Activated T-helper 2 cell treated with anti-CD3 and anti-CD28 coated beads, Interferon-gamma antibody, Interleukin-2, Interleukin-4, amounts not matched to agents 10 μg/mL and 5 μg/mL and 100 μg/mL, durations not matched to agents 14 hours and 24 hours and 36 hours (primary cell): ENCODE measurements around the gene TECTA. TPM values are rescaled to one million over a fixed set of nuclear protein-coding genes. Genes with fewer than 3 reads are reported as not detected.

Experiments used
- DNase-seq: peaks from one replicate; pipeline ENCODE4 v3.0.0; 2021; ENCODE audit warnings: low spot score
- H3K27ac Mint-ChIP-seq: one replicate; pipeline ENCODE4 v1.8.0; 2021; ENCODE audit warnings: mixed read lengths
- H3K27me3 Mint-ChIP-seq: one replicate; pipeline ENCODE4 v1.8.0; 2021; ENCODE audit warnings: low read depth, mixed read lengths
- H3K36me3 Mint-ChIP-seq: one replicate; pipeline ENCODE4 v1.8.0; 2021; ENCODE audit warnings: low read depth, mixed read lengths
- H3K4me1 Mint-ChIP-seq: one replicate; pipeline ENCODE4 v1.8.0; 2021; ENCODE audit warnings: low read depth, mixed read lengths
- H3K4me3 Mint-ChIP-seq: one replicate; pipeline ENCODE4 v1.8.0; 2021; ENCODE audit warnings: low read depth, mild to moderate bottlenecking, moderate library complexity, mixed read lengths
- H3K9me3 Mint-ChIP-seq: one replicate; pipeline ENCODE4 v1.8.0; 2021; ENCODE audit warnings: mixed read lengths
- intact Hi-C: fragments of 100-400 bp; cut with micrococcal nuclease; formaldehyde crosslinking; loops from one replicate; pipeline ENCODE4 v1.15.1; 2023
- total RNA-seq: library from RNA; stranded (reverse); gene quantifications from 2 replicates; pipeline ENCODE4 v1.2.3, GENCODE V29; 2022

Gene TECTA
- total RNA-seq, 1 donor from 2014 or later: 0.46 TPM

DNA sequence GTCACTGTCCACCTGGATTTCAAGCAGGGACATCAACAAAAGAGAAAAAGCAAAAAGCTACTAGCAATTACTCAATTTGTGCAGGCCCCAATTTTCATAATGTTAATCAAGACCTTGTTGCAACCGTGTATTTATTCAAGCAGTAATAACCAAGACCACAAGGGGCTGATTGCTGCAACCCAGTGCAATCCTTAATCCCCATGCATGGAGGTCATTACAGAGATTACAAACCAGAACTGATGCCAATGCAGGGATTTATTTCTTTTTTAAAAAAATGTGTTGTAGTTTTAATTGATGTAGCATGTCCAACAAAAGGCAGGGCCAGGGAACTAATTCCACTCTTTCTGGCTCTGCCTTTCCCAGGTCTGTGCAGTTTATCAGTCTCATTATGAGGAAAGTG, 18.4 kb downstream of the TECTA start:
- Mint-ChIP-seq H3K9me3 (peaks cover 7% of the 10 kb centered on the region), H3K27me3 (peaks cover 7% of the 10 kb centered on the region), H3K4me1 (no peaks in the 10 kb centered on the region), H3K4me3 (no peak overlapping the region), H3K27ac (no peak overlapping the region), H3K36me3 (no peaks in the 10 kb centered on the region)
- DNase-seq: no peak
- intact Hi-C loops: loop anchor here (10.0 kb wide), 1 partner anchor 185 kb away; no protein-coding TSS in a partner anchor

DNA sequence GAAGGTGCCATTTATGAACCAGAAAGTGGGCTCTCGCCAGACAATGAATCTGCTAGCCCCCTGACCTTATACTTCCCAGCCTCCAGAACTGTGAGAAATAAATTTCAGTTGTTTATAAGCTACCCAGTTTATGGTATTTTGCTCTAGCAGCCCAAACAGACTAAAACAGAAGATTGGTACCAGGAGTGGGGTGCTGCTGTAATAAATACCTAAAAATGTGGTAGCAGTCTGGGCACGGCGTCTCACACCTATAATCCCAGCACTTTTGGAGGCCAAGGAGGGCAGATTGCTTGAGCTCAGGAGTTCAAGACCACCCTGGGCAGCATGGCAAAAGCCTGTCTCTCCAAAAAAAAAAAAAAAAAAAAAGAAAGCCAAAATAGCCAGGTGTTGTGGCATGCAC, 21.3 kb downstream of the TECTA start:
- no peaks in the 10 kb centered on the region for H3K36me3 Mint-ChIP-seq
- peaks cover 7% of the 10 kb centered on the region for H3K9me3 Mint-ChIP-seq
- intact Hi-C loops: no loop called here
- no peak for DNase-seq
- H3K27ac Mint-ChIP-seq: no peak overlapping the region
- no peak overlapping the region for H3K4me3 Mint-ChIP-seq
- no peaks in the 10 kb centered on the region for H3K27me3 Mint-ChIP-seq
- H3K4me1 Mint-ChIP-seq: no peaks in the 10 kb centered on the region

DNA sequence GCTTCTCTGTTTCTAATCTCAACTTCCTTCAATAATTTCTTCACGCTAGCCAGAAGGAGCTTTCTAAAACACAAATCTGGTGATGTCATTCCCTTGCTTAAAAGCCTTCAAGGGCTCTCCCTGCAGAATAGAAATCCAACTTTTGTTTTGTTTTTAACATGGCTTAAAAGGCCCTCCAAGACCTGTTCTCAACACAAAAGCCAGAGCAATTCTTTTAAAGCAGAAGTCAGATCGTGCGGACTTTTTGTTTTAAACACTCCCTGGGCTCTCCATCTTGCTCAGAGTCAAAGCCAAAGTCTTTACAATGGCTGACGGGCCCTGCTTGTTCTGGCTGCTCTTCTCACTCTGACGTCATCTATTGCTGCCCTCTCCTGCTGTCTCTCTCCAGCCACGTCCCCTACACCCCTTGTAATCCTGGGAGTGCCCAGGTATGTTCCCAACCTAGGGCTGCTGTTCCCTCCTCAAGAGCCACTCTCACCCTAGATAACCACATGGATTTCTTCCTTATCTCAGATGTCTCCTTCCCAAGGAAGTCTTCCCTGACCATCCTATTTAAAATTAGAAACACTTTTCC, 22.5 kb downstream of the TECTA start:
- intact Hi-C loops: no loop called here
- no peaks in the 10 kb centered on the region for H3K36me3 Mint-ChIP-seq
- no peak for DNase-seq
- peaks cover 7% of the 10 kb centered on the region for H3K9me3 Mint-ChIP-seq
- H3K4me3 Mint-ChIP-seq: no peak overlapping the region
- no peak overlapping the region for H3K27ac Mint-ChIP-seq
- H3K4me1 Mint-ChIP-seq: no peaks in the 10 kb centered on the region
- no peaks in the 10 kb centered on the region for H3K27me3 Mint-ChIP-seq

DNA sequence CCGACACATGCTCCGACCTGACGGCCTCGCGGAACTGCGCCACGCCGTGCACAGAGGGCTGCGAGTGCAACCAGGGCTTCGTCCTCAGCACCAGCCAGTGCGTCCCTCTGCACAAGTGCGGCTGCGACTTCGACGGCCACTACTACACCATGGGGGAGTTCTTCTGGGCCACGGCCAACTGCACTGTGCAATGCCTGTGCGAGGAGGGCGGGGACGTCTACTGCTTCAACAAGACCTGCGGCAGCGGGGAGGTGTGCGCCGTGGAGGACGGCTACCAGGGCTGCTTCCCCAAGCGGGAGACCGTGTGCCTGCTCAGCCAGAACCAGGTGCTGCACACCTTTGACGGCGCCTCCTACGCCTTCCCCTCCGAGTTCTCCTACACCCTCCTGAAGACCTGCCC, 26.8 kb downstream of the TECTA start:
- Mint-ChIP-seq H3K9me3 (peaks cover 7% of the 10 kb centered on the region), H3K36me3 (no peaks in the 10 kb centered on the region), H3K27me3 (no peaks in the 10 kb centered on the region), H3K4me3 (no peak overlapping the region), H3K27ac (no peak overlapping the region), H3K4me1 (peaks cover 2% of the 10 kb centered on the region)
- no peak for DNase-seq
- intact Hi-C loops: no loop called here

DNA sequence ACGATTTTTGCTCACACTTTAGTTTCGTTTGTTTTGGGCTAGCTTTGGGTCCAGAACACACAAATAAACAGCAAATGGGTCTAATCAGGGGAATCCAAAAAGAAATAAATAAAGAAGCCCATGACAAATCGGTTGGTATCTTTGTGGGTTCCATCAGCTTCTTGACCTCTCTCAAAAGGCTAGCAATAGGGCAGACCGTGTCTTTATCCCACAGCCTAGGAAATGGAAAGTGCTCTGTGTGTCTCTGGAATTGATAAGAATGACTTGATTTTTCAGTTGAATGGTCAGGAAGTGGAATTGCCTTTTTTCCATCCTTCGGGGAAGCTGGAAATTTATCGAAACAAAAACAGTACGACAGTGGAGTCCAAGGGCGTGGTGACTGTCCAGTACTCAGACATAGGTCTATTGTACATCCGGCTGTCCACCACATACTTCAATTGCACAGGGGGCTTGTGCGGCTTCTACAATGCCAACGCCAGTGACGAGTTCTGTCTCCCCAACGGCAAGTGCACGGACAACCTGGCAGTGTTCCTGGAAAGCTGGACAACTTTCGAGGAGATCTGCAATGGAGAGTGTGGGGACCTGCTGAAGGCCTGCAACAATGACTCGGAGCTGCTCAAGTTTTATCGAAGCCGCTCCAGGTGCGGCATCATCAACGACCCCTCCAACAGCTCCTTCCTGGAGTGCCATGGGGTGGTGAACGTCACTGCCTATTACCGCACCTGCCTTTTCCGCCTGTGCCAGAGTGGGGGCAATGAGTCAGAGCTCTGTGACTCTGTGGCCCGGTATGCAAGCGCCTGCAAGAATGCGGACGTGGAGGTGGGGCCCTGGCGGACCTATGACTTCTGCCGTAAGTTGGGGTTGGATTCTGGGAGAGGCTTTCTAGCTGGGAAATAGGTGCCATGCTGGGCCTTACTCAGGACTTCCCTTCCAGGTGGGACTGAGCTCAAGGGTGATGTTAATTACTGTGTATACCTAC, 28.6 kb downstream of the TECTA start:
- H3K27ac Mint-ChIP-seq: no peak overlapping the region
- no peaks in the 10 kb centered on the region for H3K27me3 Mint-ChIP-seq
- DNase-seq: no peak
- H3K4me3 Mint-ChIP-seq: no peak overlapping the region
- H3K36me3 Mint-ChIP-seq: no peaks in the 10 kb centered on the region
- H3K9me3 Mint-ChIP-seq: no peaks in the 10 kb centered on the region
- H3K4me1 Mint-ChIP-seq: peaks cover 2% of the 10 kb centered on the region
- intact Hi-C loops: no loop called here

DNA sequence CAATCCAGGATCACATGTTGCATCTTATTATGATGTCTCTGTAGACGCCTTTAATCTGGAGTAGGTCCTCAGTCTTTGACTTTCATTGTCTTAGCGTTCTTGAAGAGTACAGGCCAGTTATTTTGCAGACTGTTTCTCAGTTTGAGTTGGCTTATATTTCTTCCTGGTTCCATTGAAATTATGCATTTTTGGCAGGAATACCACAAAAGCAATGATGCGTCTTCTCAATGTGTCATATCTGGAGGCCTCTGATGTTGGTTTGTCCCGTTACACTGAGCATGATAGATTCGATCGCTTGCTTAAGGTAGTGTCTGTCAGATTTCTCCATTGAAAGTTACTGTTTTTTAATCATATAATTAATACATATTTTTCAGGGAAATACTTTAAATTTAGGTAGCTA, 30.6 kb downstream of the TECTA start:
- H3K4me1 Mint-ChIP-seq: peaks cover 2% of the 10 kb centered on the region
- H3K9me3 Mint-ChIP-seq: no peaks in the 10 kb centered on the region
- no peaks in the 10 kb centered on the region for H3K36me3 Mint-ChIP-seq
- no peak for DNase-seq
- H3K27me3 Mint-ChIP-seq: no peaks in the 10 kb centered on the region
- no peak overlapping the region for H3K27ac Mint-ChIP-seq
- H3K4me3 Mint-ChIP-seq: no peak overlapping the region
- intact Hi-C loops: no loop called here

DNA sequence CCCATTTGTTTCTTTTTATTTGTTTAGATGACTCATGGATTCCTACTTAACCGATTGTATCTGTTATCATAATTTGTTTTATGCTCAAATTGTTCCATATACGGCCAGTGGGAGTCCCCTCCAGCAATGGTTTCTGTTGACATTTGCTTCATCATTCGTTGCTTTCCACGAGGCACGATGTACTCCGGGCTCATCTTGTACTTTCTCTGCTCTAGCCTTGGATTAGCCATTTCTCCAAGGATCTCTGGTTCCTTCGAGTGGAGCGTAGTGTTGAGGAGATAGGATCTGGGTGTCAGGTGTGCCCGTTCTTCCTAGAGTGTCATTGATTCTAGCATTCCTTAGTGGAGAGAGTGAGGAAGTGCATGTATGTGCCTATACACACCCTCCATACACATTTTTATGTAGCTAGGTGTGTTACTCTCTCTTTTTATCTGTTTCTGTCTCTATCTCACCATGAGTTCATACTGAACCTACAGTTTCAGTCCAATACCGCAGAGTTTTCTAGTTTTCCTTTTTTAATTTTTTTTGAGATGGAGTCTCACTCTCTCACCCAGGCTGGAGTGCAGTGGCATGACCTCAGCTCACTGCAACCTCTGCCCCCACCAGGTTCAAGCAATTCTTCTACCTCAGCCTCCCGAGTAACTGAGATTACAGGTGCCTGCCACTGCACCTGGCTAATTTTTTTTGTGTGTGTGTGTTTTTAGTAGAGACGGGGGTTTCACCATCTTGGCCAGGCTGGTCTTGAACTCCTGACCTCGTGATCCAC, 31.4 kb downstream of the TECTA start:
- Mint-ChIP-seq H3K4me1 (peaks cover 2% of the 10 kb centered on the region), H3K4me3 (no peak overlapping the region), H3K9me3 (no peaks in the 10 kb centered on the region), H3K27ac (no peak overlapping the region), H3K27me3 (no peaks in the 10 kb centered on the region), H3K36me3 (no peaks in the 10 kb centered on the region)
- DNase-seq: no peak
- intact Hi-C loops: no loop called here

DNA sequence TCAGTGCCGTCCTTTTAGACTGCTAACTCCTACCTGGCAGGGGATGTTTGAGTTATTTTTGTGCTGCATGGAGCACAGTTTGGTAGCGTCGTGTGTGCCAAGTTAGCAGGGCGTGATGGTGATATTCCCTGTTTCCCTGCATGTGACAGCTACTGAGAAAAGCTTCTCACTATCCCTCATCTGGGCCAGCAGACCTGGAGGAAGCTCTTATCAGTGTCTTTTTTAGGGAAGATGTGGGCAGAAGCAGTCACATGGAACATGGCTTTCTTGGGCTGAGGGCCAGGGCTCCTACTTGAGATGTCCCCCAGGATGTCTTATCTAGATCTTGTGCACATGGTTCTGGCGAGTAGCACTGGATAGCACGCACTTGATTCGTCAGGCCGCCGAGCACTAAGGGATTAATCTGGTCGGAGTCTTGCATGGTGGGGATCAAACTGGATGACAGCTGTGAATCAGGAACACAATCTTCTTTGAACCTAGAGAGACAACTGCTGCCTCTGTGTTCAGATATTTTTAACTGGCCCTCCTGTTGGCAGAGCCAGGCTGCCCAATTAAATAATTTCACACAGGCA, 33.8 kb downstream of the TECTA start:
- H3K4me1 Mint-ChIP-seq: peaks cover 2% of the 10 kb centered on the region
- H3K27me3 Mint-ChIP-seq: no peaks in the 10 kb centered on the region
- no peaks in the 10 kb centered on the region for H3K36me3 Mint-ChIP-seq
- H3K27ac Mint-ChIP-seq: no peak overlapping the region
- DNase-seq: no peak
- H3K9me3 Mint-ChIP-seq: no peaks in the 10 kb centered on the region
- H3K4me3 Mint-ChIP-seq: no peak overlapping the region
- intact Hi-C loops: no loop called here

DNA sequence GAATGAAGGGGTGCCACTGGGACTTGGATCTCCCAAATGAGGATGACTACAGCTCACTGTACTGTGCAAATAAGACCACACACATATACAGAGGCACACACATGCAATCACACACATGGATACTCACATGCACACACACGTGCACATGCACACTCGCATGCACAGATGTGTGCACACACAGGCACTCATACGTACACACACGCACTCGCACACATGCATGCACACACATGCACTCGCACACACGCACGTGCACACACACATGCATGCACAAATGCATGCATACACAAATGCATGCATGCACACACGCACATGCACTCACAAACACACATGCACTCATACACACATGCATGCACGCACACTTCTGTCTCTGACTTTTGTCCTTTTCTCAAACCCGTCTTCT, 36.0 kb downstream of the TECTA start:
- no peak for DNase-seq
- Mint-ChIP-seq H3K36me3 (no peaks in the 10 kb centered on the region), H3K4me3 (no peak overlapping the region), H3K4me1 (peaks cover 2% of the 10 kb centered on the region), H3K27ac (no peak overlapping the region), H3K9me3 (no peaks in the 10 kb centered on the region), H3K27me3 (no peaks in the 10 kb centered on the region)
- intact Hi-C loops: no loop called here

DNA sequence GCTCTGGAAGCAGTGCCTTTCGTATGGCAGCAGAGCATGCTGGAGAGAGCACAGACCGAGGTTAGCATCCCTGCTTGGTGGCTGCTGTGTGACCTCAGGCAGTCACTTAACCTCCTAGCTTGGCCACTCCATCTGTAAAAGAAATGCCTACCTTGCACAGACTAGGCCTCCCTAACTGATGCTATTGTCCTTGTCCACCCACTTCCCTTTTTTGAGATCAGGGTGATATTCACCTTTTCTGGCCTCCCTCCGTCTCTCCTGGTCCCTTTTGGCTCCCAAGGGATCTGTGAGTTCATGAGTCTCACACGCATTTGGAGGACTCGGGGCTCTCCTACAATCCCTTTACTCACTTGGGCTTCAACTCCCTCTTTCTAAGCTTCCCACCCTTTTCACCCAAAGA, 37.2 kb downstream of the TECTA start:
- Mint-ChIP-seq H3K9me3 (no peaks in the 10 kb centered on the region), H3K36me3 (no peaks in the 10 kb centered on the region), H3K4me1 (no peaks in the 10 kb centered on the region), H3K27ac (no peak overlapping the region), H3K4me3 (no peak overlapping the region), H3K27me3 (no peaks in the 10 kb centered on the region)
- intact Hi-C loops: no loop called here
- no peak for DNase-seq

DNA sequence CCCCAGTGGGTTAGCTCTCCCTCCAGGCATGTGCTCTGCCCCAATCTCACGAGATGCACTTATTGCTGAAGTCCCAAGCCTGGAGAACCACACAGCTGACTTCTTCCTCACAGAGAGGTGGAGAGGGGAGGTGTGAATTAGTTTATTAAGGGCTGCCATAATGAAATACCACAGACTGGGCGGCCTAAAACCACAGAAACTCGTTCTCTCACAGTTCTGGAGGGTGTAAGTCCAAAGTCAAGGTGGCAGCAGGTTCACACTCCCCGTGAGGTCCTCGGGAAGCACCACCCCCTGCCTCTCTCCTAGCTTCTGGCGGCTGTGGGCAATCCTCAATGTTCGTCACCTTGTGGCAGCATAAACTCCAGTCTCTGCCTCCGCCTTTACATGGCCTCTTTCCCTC, 39.3 kb downstream of the TECTA start:
- no peaks in the 10 kb centered on the region for H3K4me1 Mint-ChIP-seq
- no peaks in the 10 kb centered on the region for H3K27me3 Mint-ChIP-seq
- no peak overlapping the region for H3K27ac Mint-ChIP-seq
- no peaks in the 10 kb centered on the region for H3K9me3 Mint-ChIP-seq
- DNase-seq: no peak
- no peaks in the 10 kb centered on the region for H3K36me3 Mint-ChIP-seq
- no peak overlapping the region for H3K4me3 Mint-ChIP-seq
- intact Hi-C loops: no loop called here

DNA sequence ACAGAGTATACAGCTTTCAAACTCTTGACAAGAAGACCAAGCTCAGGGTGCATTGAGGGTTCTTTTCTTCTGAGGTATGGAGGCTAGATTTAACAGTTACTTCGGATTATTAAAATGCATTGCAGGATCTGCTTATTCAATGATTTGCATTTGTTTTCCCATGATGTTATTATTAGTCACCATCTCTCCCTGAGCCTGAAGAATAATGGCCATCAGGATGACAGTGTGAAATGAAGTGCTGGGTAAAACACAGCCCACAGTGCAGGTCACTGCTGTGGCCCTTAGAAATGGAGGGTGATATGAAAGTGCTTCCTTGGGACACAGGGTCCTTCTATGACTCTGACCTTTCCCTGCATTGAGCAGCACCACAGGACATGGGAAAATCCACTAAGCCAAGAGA, 40.0 kb downstream of the TECTA start:
- H3K27ac Mint-ChIP-seq: no peak overlapping the region
- no peak overlapping the region for H3K4me3 Mint-ChIP-seq
- H3K27me3 Mint-ChIP-seq: no peaks in the 10 kb centered on the region
- intact Hi-C loops: no loop called here
- no peaks in the 10 kb centered on the region for H3K36me3 Mint-ChIP-seq
- no peak for DNase-seq
- H3K4me1 Mint-ChIP-seq: no peaks in the 10 kb centered on the region
- no peaks in the 10 kb centered on the region for H3K9me3 Mint-ChIP-seq
